Astrocyte of the cerebellum (primary cell): Measurements from ENCODE around the gene HSPA8.
A peak's percentile ranks its signal among the peaks of the same experiment; 100 is the strongest.

Experiments used
- DNase-seq: peaks from one replicate; pipeline ENCODE4 v3.0.0-alpha.2; 2011; ENCODE audit warnings: low read depth
- H3K4me3 ChIP-seq: 2 replicates; pipeline ENCODE4 v1.5.1; 2011; ENCODE audit warnings: mild to moderate bottlenecking, low read depth, low read length, moderate library complexity
- CTCF ChIP-seq: IDR thresholded peaks from 2 replicates; pipeline ENCODE4 v1.5.1; 2012; ENCODE audit warnings: low read length, low read depth, moderate library complexity, mild to moderate bottlenecking; ENCODE audit errors: missing control alignments
- in situ Hi-C: cut with HindIII; loops from 2 replicates; pipeline ENCODE4 v1.10.0; 2017; ENCODE audit warnings: low sequenced_read_pairs

HSPA8 gene

DNA sequence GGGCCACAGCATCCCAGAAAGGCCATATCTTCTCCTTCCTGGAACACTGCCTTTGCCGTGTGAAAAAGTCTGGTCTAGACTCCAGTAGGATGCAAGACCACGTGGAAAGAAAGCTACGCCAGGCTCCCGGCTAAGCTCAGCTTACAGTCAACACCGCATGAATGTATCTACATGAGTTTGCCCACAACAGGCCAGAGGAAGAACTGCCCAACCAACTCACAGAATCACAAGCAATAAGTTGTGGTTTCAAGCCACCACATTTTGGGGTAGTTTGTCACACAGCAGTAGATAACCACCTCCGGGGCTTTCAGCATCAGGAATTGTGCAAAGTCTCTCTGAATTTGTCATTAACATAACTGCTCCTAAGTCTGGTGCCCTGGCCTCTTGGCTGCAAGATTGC, 27.3 kb downstream of the HSPA8 start:
- in situ Hi-C loops, result loop anchor here (25.0 kb wide), 1 partner anchor 97 kb away; no protein-coding TSS in a partner anchor

GRCh38 chr11:123033895-123034294, 28.0 kb downstream of the HSPA8 start:
- TF ChIP-seq CTCF, result peak; percentile 18
- DNase-seq, result no peak
- no peak overlapping the region for H3K4me3 ChIP-seq
- in situ Hi-C loops, result loop anchor here (25.0 kb wide), 1 partner anchor 97 kb away; no protein-coding TSS in a partner anchor

More for the DNA sequence above, 27.3 kb downstream of the HSPA8 start:
- H3K4me3 ChIP-seq, result no peak overlapping the region
- no peak for TF ChIP-seq CTCF
- no peak for DNase-seq

DNA sequence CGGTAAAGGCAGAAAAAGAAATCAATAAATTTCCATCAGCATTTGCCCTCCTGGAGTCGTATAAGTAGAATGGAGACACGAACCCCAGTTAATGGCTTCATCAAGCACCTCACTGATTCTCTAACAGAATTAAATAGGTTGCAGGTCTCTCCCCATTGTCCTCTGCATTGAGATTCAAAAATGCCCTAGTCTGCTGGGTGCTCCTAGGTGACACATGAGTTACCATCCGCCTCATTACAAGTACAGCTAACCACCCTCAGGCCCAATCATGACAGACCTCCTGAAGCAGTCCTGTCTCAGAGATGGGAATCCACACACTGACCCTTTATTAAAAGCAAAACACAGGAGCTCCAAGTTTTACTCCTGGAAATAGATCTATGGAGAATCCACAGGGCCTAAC, 31.4 kb downstream of the HSPA8 start:
- H3K4me3 ChIP-seq, result no peak overlapping the region
- no peak for TF ChIP-seq CTCF
- in situ Hi-C loops, result loop anchor here (25.0 kb wide), 1 partner anchor 93 kb away; no protein-coding TSS in a partner anchor
- DNase-seq, result no peak

DNA sequence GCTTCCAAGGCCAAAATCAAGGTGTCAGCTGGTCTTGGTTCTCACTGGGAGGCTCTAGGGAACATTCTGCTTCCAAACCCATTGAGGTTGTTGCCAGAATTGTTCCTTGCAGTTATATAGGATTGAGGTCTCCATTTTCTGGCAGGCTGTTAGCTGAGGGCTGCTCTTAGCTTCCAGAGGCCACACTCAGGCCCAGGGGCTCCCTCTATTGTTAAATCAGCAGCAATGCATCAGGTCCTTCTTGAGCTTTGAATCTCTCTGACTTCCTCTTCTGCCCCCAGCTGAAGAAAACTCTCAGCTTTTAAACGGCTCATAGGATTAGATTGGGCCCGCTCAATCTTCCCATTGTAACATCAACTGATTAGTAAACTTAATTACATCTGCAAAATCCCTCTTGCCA, 41.0 kb downstream of the HSPA8 start:
- TF ChIP-seq CTCF, result peak; percentile 78
- in situ Hi-C loops, result loop anchor here (10.0 kb wide), 1 partner anchor 156 kb away; no protein-coding TSS in a partner anchor
- peak; percentile 12 for DNase-seq
- no peak overlapping the region for H3K4me3 ChIP-seq

DNA sequence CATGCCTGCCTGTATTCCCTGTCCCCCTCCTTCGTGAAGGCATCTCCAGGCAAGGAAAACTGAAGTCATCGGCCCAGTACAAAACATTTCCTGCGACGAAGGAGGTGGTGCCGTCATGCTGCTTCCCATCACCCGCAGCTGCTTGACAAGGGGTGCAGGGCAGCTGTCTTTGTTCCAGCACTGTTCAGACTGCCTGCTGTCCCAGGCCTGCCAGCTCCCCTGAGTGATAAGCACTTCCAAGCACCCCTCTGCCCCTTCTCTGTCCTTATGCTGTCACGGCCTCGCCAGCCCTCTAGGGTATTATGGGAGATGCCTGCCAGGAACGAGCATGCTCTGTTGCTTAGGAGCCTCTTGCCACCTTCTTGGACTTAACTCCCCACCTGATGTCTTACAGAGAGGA, 43.2 kb downstream of the HSPA8 start:
- in situ Hi-C loops, result no loop called here
- TF ChIP-seq CTCF, result no peak
- H3K4me3 ChIP-seq, result no peak overlapping the region
- no peak for DNase-seq

DNA sequence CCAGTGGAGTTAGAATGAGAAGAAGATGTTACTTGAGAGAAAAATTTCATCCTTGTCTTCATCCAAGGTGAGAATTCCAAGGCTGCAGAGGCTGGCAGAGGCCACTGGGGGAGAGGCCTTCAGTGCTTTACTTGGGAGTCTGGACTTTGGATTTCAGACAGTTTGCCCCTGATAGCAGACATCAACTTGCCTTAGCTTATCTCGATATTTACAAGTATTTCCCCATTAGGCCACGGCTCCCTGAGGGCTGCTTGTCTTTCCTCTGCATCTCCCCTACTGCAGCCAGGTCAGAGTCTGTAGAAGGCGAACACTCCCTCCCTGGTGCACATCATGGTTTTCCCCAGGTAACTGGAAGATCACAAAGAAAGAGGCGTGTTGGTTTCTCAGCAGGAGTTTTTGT, 50.4 kb downstream of the HSPA8 start:
- TF ChIP-seq CTCF, result no peak
- in situ Hi-C loops, result no loop called here
- no peak overlapping the region for H3K4me3 ChIP-seq
- no peak for DNase-seq
